ENCODE measurements around the gene SEC14L3. TPM values are rescaled to one million over a fixed set of nuclear protein-coding genes. Genes with fewer than 3 reads are reported as not detected.

The SEC14L3 gene
- total and polyA plus RNA-seq, 2 of the 4 experiments (the other 2 are of a cell fraction), result not detected

DNA sequence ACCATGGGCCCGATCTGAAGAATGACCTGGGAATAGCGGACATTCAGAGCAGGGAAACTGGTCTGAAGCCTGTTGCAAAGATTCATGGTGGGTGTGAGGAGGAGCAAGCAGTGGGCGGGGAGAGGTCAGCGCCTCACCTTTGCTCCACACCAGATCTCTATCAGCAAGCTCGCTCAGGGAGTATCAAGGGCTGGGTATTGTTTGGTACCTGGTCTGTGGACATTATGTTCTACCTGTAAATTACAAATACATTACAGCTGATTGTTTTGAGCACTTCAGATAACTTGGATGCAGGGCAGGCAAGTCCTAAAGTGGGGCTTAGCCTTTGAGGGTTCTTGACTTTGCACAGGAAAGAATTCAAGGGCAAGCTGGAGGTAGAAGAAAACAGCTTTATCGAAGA lies 44.5 kb upstream of the SEC14L3 start:
- no peaks in the 10 kb centered on the region for H3K79me1 ChIP-seq (ENCODE audit: low read depth in 1 of 2, low read length in 2 of 2)
- no peaks in the 10 kb centered on the region for H4K20me1 ChIP-seq (ENCODE audit: insufficient read depth, low read length)
- no peak overlapping the region for H3K56ac ChIP-seq (ENCODE audit: extremely low read depth, insufficient read depth, low read length)
- no peak overlapping the region for H4K5ac ChIP-seq (ENCODE audit: low read depth, low read length)
- H3K4me2 ChIP-seq (ENCODE audit: low read depth, low read length), result no peak overlapping the region
- H2AFZ ChIP-seq (replicated peaks; ENCODE audit: low read length, poor library complexity), result no peak overlapping the region
- no peak overlapping the region for H2BK20ac ChIP-seq (ENCODE audit: low read depth, low read length)
- CTCF ChIA-PET, result no interaction called here
- no peak overlapping the region for H2AK5ac ChIP-seq (ENCODE audit: low read depth, low read length)
- no peak overlapping the region for H3K4ac ChIP-seq (ENCODE audit: low read depth, low read length)
- no peak overlapping the region for H4K91ac ChIP-seq (ENCODE audit: insufficient read depth, low read depth, low read length)
- H3K9ac ChIP-seq (ENCODE audit: low read depth, low read length), result no peak overlapping the region
- TF ChIP-seq RFX5 (IDR thresholded peaks at IDR 0.05; ENCODE audit: low read depth, low read length) (no peak), FOS (IDR thresholded peaks at IDR 0.05; ENCODE audit: low read depth, low read length) (no peak), ELK1 (IDR thresholded peaks at IDR 0.05; ENCODE audit: borderline replicate concordance, low read depth, low read length) (no peak), RAD21 (IDR thresholded peaks at IDR 0.05; ENCODE audit: low read length) (no peak), RCOR1 (IDR thresholded peaks at IDR 0.05; ENCODE audit: insufficient replicate concordance, low read length) (no peak), MAZ (IDR thresholded peaks at IDR 0.05; ENCODE audit: borderline replicate concordance, low read depth, low read length) (no peak), SMC3 (IDR thresholded peaks at IDR 0.05; ENCODE audit: low read depth, low read length) (no peak), BHLHE40 (IDR thresholded peaks at IDR 0.05; ENCODE audit: low read depth, low read length) (no peak)
- BruUV-seq (replicated peaks), result no TSS peak
- H3K23ac ChIP-seq (ENCODE audit: low read depth, low read length), result no peak overlapping the region
- WGBS, 2 experiments (ENCODE audit: extremely low coverage in 2 of 2, insufficient read length in 1 of 2), result 60% methylated on average over 2 of the region's 6 CpGs; no CpG with 5 or more reads in 1 of the 2 experiments
- H3K36me3 ChIP-seq (ENCODE audit: control insufficient read depth, insufficient read depth, low read length), result no peaks in the 10 kb centered on the region
- no peak overlapping the region for H2BK15ac ChIP-seq (ENCODE audit: low read depth, low read length)
- dilution Hi-C loops (cut with HindIII; ENCODE audit: low sequenced_read_pairs, unreplicated experiment) (no loop called here), intact Hi-C loops (cut with micrococcal nuclease) (no loop called here), in situ Hi-C loops (cut with MboI; ENCODE audit: low sequenced_read_pairs) (no loop called here)
- no peak overlapping the region for H3K14ac ChIP-seq (replicated peaks; ENCODE audit: low read depth, low read length)
- H3K4me3 ChIP-seq (ENCODE audit: insufficient read depth, low read depth, low read length), result no peak overlapping the region
- no peaks in the 10 kb centered on the region for H3K4me1 ChIP-seq (ENCODE audit: control insufficient read depth, insufficient read depth, low read length)
- H4K8ac ChIP-seq (ENCODE audit: low read depth in 2 of 2, low read length in 2 of 2), result no peak overlapping the region
- H3K9me1 ChIP-seq (ENCODE audit: insufficient read depth, low read length), result no peaks in the 10 kb centered on the region
- POLR2A ChIA-PET (ENCODE audit: unreplicated experiment), result no interaction called here
- H3K27ac ChIP-seq (ENCODE audit: insufficient read depth, low read length), result no peak overlapping the region
- no peak overlapping the region for H3K18ac ChIP-seq (ENCODE audit: low read depth, low read length)
- H2BK120ac ChIP-seq (ENCODE audit: low read depth, low read length), result no peak overlapping the region
- H3K9me3 ChIP-seq (ENCODE audit: control insufficient read depth, insufficient read depth, low read length), result peaks cover 3% of the 10 kb centered on the region; the same call in 1 of the 2 replicates
- DNase-seq, result no peak
- H2AK9ac ChIP-seq (replicated peaks; ENCODE audit: low read depth, low read length, poor library complexity), result no peak overlapping the region
- no peak for ATAC-seq (ENCODE audit: low read depth)
- H3K27me3 ChIP-seq (ENCODE audit: control insufficient read depth, insufficient read depth, low read length), result peaks cover 31% of the 10 kb centered on the region
- H2BK5ac ChIP-seq (ENCODE audit: low read depth, low read length, poor library complexity, severe bottlenecking), result no peak overlapping the region
